NCI-H82 treated with DMSO at 0.1 percent for 48 hours (cell line): Measurements from ENCODE around the gene PRPF19.

Experiments
- DNase-seq: peaks from one replicate; lab custom pipeline; 2025; ENCODE audit not compliant: unreplicated experiment; lab: John Stamatoyannopoulos, UW

Gene PRPF19

GRCh38 chr11:60845338-60845737 lies 61.0 kb downstream of the PRPF19 start:
- DNase-seq, result no peak

GRCh38 chr11:60844870-60845221 lies 61.5 kb downstream of the PRPF19 start:
- no peak for DNase-seq

DNA sequence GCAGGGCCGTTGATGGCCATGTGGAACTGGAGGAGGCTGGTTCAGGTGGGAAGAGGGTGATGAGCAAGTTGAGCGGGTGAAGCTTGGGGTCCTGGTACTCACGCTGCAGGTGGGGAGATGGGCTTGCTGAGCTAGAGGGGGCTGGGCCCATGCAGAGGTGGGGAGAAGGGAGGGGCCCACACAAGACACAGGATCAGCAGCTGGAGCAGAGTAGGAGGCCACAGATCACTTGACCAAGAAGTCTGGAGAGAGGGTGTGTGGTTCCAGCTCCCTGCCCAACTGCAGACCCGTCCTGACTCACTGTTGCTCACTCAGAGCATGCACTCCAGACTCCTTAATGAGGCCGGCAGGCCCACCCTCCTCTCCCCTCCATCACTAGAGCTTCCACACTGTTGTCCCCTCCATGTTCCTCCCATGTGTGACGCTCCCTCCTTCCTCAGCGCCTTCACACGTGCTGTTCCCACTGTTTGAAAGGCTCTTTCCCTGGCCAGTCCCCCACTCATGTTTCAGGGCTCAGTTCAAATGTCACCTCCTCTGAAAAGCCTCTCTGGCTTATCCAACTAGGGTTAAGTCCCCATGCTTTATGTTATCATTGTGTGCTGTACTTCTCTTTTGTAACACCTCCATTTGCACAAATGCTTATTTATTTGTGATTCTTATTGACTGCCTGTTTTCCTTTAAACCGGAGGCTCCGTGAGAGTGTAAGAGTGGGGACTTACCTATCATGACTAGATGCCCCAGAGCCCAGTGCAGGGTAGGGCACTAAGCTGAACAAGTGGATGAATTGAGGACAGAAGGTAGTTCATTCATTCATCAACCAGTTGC lies 62.1 kb downstream of the PRPF19 start:
- DNase-seq, result no peak

- DNase-seq, result peak; percentile 43
These were observed 63.5 kb downstream of the PRPF19 start for GRCh38 chr11:60842668-60843600.

- peak; percentile 64 for DNase-seq
These were observed 64.4 kb downstream of the PRPF19 start, which contains the start of gene CCDC86 for GRCh38 chr11:60841797-60842667. Gene CCDC86 (plus strand): TSS chr11:60842113. CDS start chr11:60842125, 12 bp downstream.
